ENCODE results near the gene DEPDC4.
"Not testable (repeated sequence)": the region's sequence is repeated elsewhere in the genome, so short reads cannot be mapped to it uniquely, and the experiment has no call there.

Gene DEPDC4

GRCh38 chr12:100243137-100243536, 23.7 kb downstream of the DEPDC4 start:
- no peak overlapping the region for H3K9ac ChIP-seq (ENCODE audit: low read depth, low read length)

GRCh38 chr12:100239589-100239988, 27.3 kb downstream of the DEPDC4 start:
- Histone ChIP-seq H3K36me3 (ENCODE audit: insufficient read depth, low read length) (no peaks in the 10 kb centered on the region), H3K9ac (ENCODE audit: low read depth, low read length) (no peak overlapping the region), H3K9me3 (ENCODE audit: control insufficient read depth, insufficient read depth, low read length) (no peaks in the 10 kb centered on the region), H3K4me1 (ENCODE audit: insufficient read depth, low read length) (no peaks in the 10 kb centered on the region)

More at GRCh38 chr12:100243137-100243536, 23.7 kb downstream of the DEPDC4 start:
- H3K36me3 ChIP-seq (ENCODE audit: insufficient read depth, low read length) = no peaks in the 10 kb centered on the region
- no peaks in the 10 kb centered on the region for H3K9me3 ChIP-seq (ENCODE audit: control insufficient read depth, insufficient read depth, low read length)
- H3K4me1 ChIP-seq (ENCODE audit: insufficient read depth, low read length) = no peaks in the 10 kb centered on the region

- H3K4me1 ChIP-seq (ENCODE audit: insufficient read depth, low read length) = no peaks in the 10 kb centered on the region
- no peaks in the 10 kb centered on the region for H3K36me3 ChIP-seq (ENCODE audit: insufficient read depth, low read length)
- no peak overlapping the region for H3K9ac ChIP-seq (ENCODE audit: low read depth, low read length)
- no peaks in the 10 kb centered on the region for H3K9me3 ChIP-seq (ENCODE audit: control insufficient read depth, insufficient read depth, low read length)
Measured at GRCh38 chr12:100238801-100239200, 28.1 kb downstream of the DEPDC4 start.

GRCh38 chr12:100234591-100235304, 32.1 kb downstream of the DEPDC4 start:
- H3K9ac ChIP-seq (ENCODE audit: low read depth, low read length) = no peak overlapping the region

GRCh38 chr12:100234166-100234565, 32.7 kb downstream of the DEPDC4 start:
- H3K36me3 ChIP-seq (ENCODE audit: insufficient read depth, low read length) = no peaks in the 10 kb centered on the region
- H3K4me1 ChIP-seq (ENCODE audit: insufficient read depth, low read length) = no peaks in the 10 kb centered on the region
- no peak overlapping the region for H3K9ac ChIP-seq (ENCODE audit: low read depth, low read length)
- H3K9me3 ChIP-seq (ENCODE audit: control insufficient read depth, insufficient read depth, low read length) = no peaks in the 10 kb centered on the region

More at GRCh38 chr12:100234591-100235304, 32.1 kb downstream of the DEPDC4 start:
- no peaks in the 10 kb centered on the region for H3K36me3 ChIP-seq (ENCODE audit: insufficient read depth, low read length)
- H3K9me3 ChIP-seq (ENCODE audit: control insufficient read depth, insufficient read depth, low read length) = no peaks in the 10 kb centered on the region
- no peaks in the 10 kb centered on the region for H3K4me1 ChIP-seq (ENCODE audit: insufficient read depth, low read length)

GRCh38 chr12:100231873-100232272, 35.0 kb downstream of the DEPDC4 start:
- not testable (repeated sequence) for H3K4me1 ChIP-seq (ENCODE audit: insufficient read depth, low read length); H3K9ac ChIP-seq (ENCODE audit: low read depth, low read length); H3K36me3 ChIP-seq (ENCODE audit: insufficient read depth, low read length); H3K9me3 ChIP-seq (ENCODE audit: control insufficient read depth, insufficient read depth, low read length)

GRCh38 chr12:100229876-100230275, 37.0 kb downstream of the DEPDC4 start:
- Histone ChIP-seq H3K36me3 (ENCODE audit: insufficient read depth, low read length) (no peaks in the 10 kb centered on the region), H3K9ac (ENCODE audit: low read depth, low read length) (no peak overlapping the region), H3K9me3 (ENCODE audit: control insufficient read depth, insufficient read depth, low read length) (no peaks in the 10 kb centered on the region), H3K4me1 (ENCODE audit: insufficient read depth, low read length) (no peaks in the 10 kb centered on the region)

GRCh38 chr12:100229036-100229635, 37.7 kb downstream of the DEPDC4 start:
- H3K36me3 ChIP-seq (ENCODE audit: insufficient read depth, low read length) = no peaks in the 10 kb centered on the region
- H3K9me3 ChIP-seq (ENCODE audit: control insufficient read depth, insufficient read depth, low read length) = no peaks in the 10 kb centered on the region
- H3K4me1 ChIP-seq (ENCODE audit: insufficient read depth, low read length) = no peaks in the 10 kb centered on the region
- no peak overlapping the region for H3K9ac ChIP-seq (ENCODE audit: low read depth, low read length)

GRCh38 chr12:100225491-100225890, 41.4 kb downstream of the DEPDC4 start:
- Histone ChIP-seq H3K36me3 (ENCODE audit: insufficient read depth, low read length) (no peaks in the 10 kb centered on the region), H3K4me1 (ENCODE audit: insufficient read depth, low read length) (no peaks in the 10 kb centered on the region), H3K9me3 (ENCODE audit: control insufficient read depth, insufficient read depth, low read length) (no peaks in the 10 kb centered on the region), H3K9ac (ENCODE audit: low read depth, low read length) (no peak overlapping the region)

- not testable (repeated sequence) for H3K9ac ChIP-seq (ENCODE audit: low read depth, low read length); H3K36me3 ChIP-seq (ENCODE audit: insufficient read depth, low read length); H3K4me1 ChIP-seq (ENCODE audit: insufficient read depth, low read length); H3K9me3 ChIP-seq (ENCODE audit: control insufficient read depth, insufficient read depth, low read length)
Measured at GRCh38 chr12:100222173-100222572, 44.7 kb downstream of the DEPDC4 start.

- Histone ChIP-seq H3K9ac (ENCODE audit: low read depth, low read length) (no peak overlapping the region), H3K9me3 (ENCODE audit: control insufficient read depth, insufficient read depth, low read length) (no peaks in the 10 kb centered on the region), H3K4me1 (ENCODE audit: insufficient read depth, low read length) (no peaks in the 10 kb centered on the region), H3K36me3 (ENCODE audit: insufficient read depth, low read length) (peaks cover 3% of the 10 kb centered on the region; the same call in 1 of the 2 replicates)
Measured at GRCh38 chr12:100221523-100221922, 45.4 kb downstream of the DEPDC4 start.

GRCh38 chr12:100219328-100220109, 47.4 kb downstream of the DEPDC4 start:
- no peak overlapping the region for H3K9ac ChIP-seq (ENCODE audit: low read depth, low read length)
- H3K36me3 ChIP-seq (ENCODE audit: insufficient read depth, low read length) = peaks cover 3% of the 10 kb centered on the region
- H3K4me1 ChIP-seq (ENCODE audit: insufficient read depth, low read length) = no peaks in the 10 kb centered on the region
- H3K9me3 ChIP-seq (ENCODE audit: control insufficient read depth, insufficient read depth, low read length) = no peaks in the 10 kb centered on the region

- no peak overlapping the region for H3K9ac ChIP-seq (ENCODE audit: low read depth, low read length)
- H3K36me3 ChIP-seq (ENCODE audit: insufficient read depth, low read length) = peaks cover 3% of the 10 kb centered on the region
- no peaks in the 10 kb centered on the region for H3K4me1 ChIP-seq (ENCODE audit: insufficient read depth, low read length)
- no peaks in the 10 kb centered on the region for H3K9me3 ChIP-seq (ENCODE audit: control insufficient read depth, insufficient read depth, low read length)
Measured at GRCh38 chr12:100216337-100216736, 50.5 kb downstream of the DEPDC4 start.

GRCh38 chr12:100215209-100215608, 51.7 kb downstream of the DEPDC4 start:
- H3K9me3 ChIP-seq (ENCODE audit: control insufficient read depth, insufficient read depth, low read length) = no peaks in the 10 kb centered on the region
- peaks cover 4% of the 10 kb centered on the region for H3K36me3 ChIP-seq (ENCODE audit: insufficient read depth, low read length)
- H3K9ac ChIP-seq (ENCODE audit: low read depth, low read length) = no peak overlapping the region
- no peaks in the 10 kb centered on the region for H3K4me1 ChIP-seq (ENCODE audit: insufficient read depth, low read length)

- H3K9ac ChIP-seq (ENCODE audit: low read depth, low read length) = no peak overlapping the region
- peaks cover 6% of the 10 kb centered on the region for H3K36me3 ChIP-seq (ENCODE audit: insufficient read depth, low read length)
- H3K9me3 ChIP-seq (ENCODE audit: control insufficient read depth, insufficient read depth, low read length) = no peaks in the 10 kb centered on the region
- no peaks in the 10 kb centered on the region for H3K4me1 ChIP-seq (ENCODE audit: insufficient read depth, low read length)
Measured at GRCh38 chr12:100214518-100214917, 52.4 kb downstream of the DEPDC4 start.

Measured in ES-I3 (cell line).